Upper lobe of right lung (tissue), 1 donor: ENCODE measurements around the gene ROBO2. TPM values are rescaled to one million over a fixed set of nuclear protein-coding genes. Genes with fewer than 3 reads are reported as not detected.

Experiments used
- ATAC-seq: fragments of 200-7000 bp; cut with Tn5 transposase; one replicate; pipeline ENCODE4 v1.9.1; 2020; ENCODE audit warnings: mild to moderate bottlenecking, moderate library complexity
- DNase-seq: peaks from one replicate; pipeline ENCODE4 v3.0.0-alpha.2; 2020
- H3K27ac ChIP-seq: fragments of 200-600 bp; one replicate; pipeline ENCODE4 v1.8.0; 2022
- H3K27me3 ChIP-seq: fragments of 200-600 bp; one replicate; pipeline ENCODE4 v1.8.0; 2022; ENCODE audit warnings: mild to moderate bottlenecking
- H3K36me3 ChIP-seq: fragments of 200-600 bp; one replicate; pipeline ENCODE4 v1.8.0; 2022
- H3K4me1 ChIP-seq: fragments of 200-600 bp; one replicate; pipeline ENCODE4 v1.8.0; 2022
- H3K4me3 ChIP-seq: fragments of 200-600 bp; one replicate; pipeline ENCODE4 v1.8.0; 2022; ENCODE audit warnings: mild to moderate bottlenecking
- H3K9me3 ChIP-seq: fragments of 200-600 bp; one replicate; pipeline ENCODE4 v1.8.0; 2022
- CTCF ChIP-seq: fragments of 200-600 bp; IDR thresholded peaks from one replicate; pipeline ENCODE4 v1.8.0; 2022; ENCODE audit warnings: antibody characterized with exemption
- intact Hi-C: fragments of 100-400 bp; cut with DNase I; formaldehyde crosslinking; loops from one replicate; pipeline ENCODE4 v1.11.0; 2022
- total RNA-seq: library from RNA; stranded (reverse); fragmentation: NEBNext Ultra II Directional; extraction: Animal tissue kit (Norgen Biotek cat#: 25700); gene quantifications from one replicate; pipeline ENCODE4 v1.2.1, GENCODE V29; 2021
- donor health status: DM: no; HTN: yes; CAD: no; lungs with severe emphysema.

ROBO2 gene
- total RNA-seq, 1 donor from 2014 or later: 27.1 TPM

DNA sequence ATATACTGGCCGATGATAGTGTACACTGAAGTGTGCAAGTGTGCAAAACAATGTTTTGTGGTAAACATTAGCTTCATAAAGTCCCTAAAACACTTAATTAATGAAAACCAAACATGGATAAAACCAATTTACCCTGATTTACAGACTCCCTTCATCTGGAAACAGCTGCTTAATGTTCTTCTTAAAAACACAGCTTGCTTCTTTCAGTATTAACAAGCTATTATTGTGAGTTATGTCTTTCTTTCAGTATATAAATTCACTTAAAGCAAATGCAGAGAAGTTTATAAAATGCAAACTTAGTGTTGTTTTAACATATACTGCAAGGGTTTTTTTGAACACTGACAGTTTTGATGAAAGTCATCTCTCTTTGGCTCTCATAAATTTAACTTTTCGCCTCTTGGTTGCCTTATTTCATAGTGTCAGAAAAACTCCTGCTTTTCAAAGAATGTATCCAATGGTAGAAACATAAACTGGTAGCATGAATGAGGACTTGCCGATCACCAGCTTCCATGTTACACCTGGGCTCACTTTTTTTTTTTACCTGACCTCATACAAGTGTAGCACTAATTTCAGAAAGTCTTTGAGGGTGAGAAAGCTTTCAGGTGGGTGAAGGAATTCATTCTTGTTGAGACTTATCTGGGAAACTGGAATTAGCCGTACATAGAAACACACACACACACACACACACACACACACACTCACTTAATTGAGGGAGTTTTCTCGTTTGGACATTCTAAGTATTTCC is 532.2 kb downstream of the ROBO2 start:
- H3K9me3 ChIP-seq: no peaks in the 10 kb centered on the region
- H3K4me1 ChIP-seq: no peaks in the 10 kb centered on the region
- H3K4me3 ChIP-seq: no peak overlapping the region
- intact Hi-C loops: no loop called here
- no peak for ATAC-seq
- no peaks in the 10 kb centered on the region for H3K36me3 ChIP-seq
- TF ChIP-seq CTCF: no peak
- no peak overlapping the region for H3K27ac ChIP-seq
- no peak for DNase-seq
- no peaks in the 10 kb centered on the region for H3K27me3 ChIP-seq

GRCh38 chr3:77577264-77577663 is 537.4 kb downstream of the ROBO2 start:
- Histone ChIP-seq H3K4me3 (no peak overlapping the region), H3K27ac (no peak overlapping the region), H3K27me3 (no peaks in the 10 kb centered on the region), H3K9me3 (no peaks in the 10 kb centered on the region), H3K4me1 (no peaks in the 10 kb centered on the region), H3K36me3 (no peaks in the 10 kb centered on the region)
- DNase-seq (no peak), ATAC-seq (no peak)
- TF ChIP-seq CTCF: no peak
- intact Hi-C loops: no loop called here

DNA sequence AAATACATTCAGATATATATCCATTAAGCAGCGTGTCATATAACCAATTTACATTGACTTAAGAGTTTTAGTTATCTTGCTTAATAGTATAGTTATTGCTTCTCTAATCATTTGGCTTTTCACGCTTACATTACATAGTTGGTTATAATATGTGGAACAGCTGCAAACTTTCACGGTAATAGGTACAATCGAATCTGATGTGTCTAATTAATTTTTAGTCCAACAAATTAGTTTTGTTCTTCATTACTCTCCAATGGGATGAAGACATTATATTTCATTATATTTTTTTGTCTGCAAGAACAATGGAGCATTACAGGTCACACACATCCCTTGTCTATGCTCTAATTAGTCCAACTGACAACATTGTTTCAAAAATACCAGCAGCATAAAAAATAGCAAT is 546.3 kb downstream of the ROBO2 start:
- Histone ChIP-seq H3K36me3 (no peaks in the 10 kb centered on the region), H3K27me3 (no peaks in the 10 kb centered on the region), H3K9me3 (no peaks in the 10 kb centered on the region), H3K4me3 (no peak overlapping the region), H3K4me1 (no peaks in the 10 kb centered on the region), H3K27ac (no peak overlapping the region)
- ATAC-seq (no peak), DNase-seq (no peak)
- intact Hi-C loops: no loop called here
- TF ChIP-seq CTCF: no peak

- intact Hi-C loops: no loop called here
- no peak for TF ChIP-seq CTCF
- Histone ChIP-seq H3K4me1 (no peaks in the 10 kb centered on the region), H3K27ac (no peak overlapping the region), H3K9me3 (no peaks in the 10 kb centered on the region), H3K4me3 (no peak overlapping the region), H3K27me3 (no peaks in the 10 kb centered on the region), H3K36me3 (no peaks in the 10 kb centered on the region)
- ATAC-seq (no peak), DNase-seq (no peak)
Observed at GRCh38 chr3:77588863-77589262, 549.0 kb downstream of the ROBO2 start.

DNA sequence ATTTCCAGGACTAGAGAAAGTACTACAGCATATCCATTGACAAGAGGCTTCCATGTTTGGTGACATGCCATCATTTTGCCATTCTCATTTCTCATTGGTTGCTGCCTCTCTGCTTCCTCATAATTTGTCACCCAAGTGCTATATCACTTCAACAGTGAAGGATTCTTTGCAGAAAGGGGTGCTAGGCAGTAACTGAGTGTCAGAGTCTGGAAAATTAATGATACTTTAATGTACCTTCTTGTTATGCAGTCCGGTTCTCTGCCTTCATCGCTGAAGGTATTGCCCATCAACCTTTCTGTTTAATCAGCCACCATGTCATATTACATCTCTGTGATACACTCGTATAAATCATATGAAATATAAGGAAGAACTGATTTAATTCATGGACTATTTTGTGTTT is 550.3 kb downstream of the ROBO2 start:
- Histone ChIP-seq H3K27me3 (no peaks in the 10 kb centered on the region), H3K4me3 (no peak overlapping the region), H3K27ac (no peak overlapping the region), H3K36me3 (no peaks in the 10 kb centered on the region), H3K4me1 (no peaks in the 10 kb centered on the region), H3K9me3 (no peaks in the 10 kb centered on the region)
- TF ChIP-seq CTCF: no peak
- no peak for ATAC-seq
- intact Hi-C loops: no loop called here
- no peak for DNase-seq
